Stomach (tissue), 19 donors: ENCODE data around the gene FMO5. TPM values are rescaled to one million over a fixed set of nuclear protein-coding genes. Genes with fewer than 3 reads are reported as not detected.

Experiments
- DNase-seq, 2 donors: peaks; one replicate each; pipeline versions ENCODE4 v3.0.0 to v3.0.0-alpha.2; 2013 to 2019
- H3K27ac ChIP-seq, 5 donors: fragments of 200-600 bp in 4 of 5; sonication (generic) in 4 of 5; one replicate each; pipeline ENCODE4 v1.5.1; 2013 to 2019; ENCODE audit warnings: mild to moderate bottlenecking in 1 of 5, moderate library complexity in 1 of 5
- H3K27me3 ChIP-seq, 3 donors: fragments of 200-600 bp; sonication (generic); one replicate each; pipeline ENCODE4 v1.5.1; 2017 to 2019; ENCODE audit warnings: mixed run types in 1 of 3
- H3K36me3 ChIP-seq, 4 donors: fragments of 200-600 bp; sonication (generic); 1 replicate in 3 of 4; 2 replicates in 1 of 4; pipeline ENCODE4 v1.5.1; 2016 to 2019
- H3K4me1 ChIP-seq, 4 donors: fragments of 200-600 bp; sonication (generic); one replicate each; pipeline ENCODE4 v1.5.1; 2016 to 2019
- H3K4me3 ChIP-seq, 4 donors: fragments of 200-600 bp; sonication (generic) in 3 of 4; one replicate each; pipeline ENCODE4 v1.5.1; 2016 to 2019; ENCODE audit warnings: mild to moderate bottlenecking in 1 of 4
- H3K9me3 ChIP-seq, 4 donors: fragments of 200-600 bp; sonication (generic); one replicate each; pipeline ENCODE4 v1.5.1; 2016 to 2019
- EP300 ChIP-seq: sonication (generic); formaldehyde crosslinking; IDR thresholded peaks from one replicate; pipeline ENCODE4 v1.6.1; 2017; ENCODE audit warnings: antibody characterized with exemption
- POLR2A ChIP-seq, 4 donors: fragments of 450-650 bp; IDR thresholded peaks; one replicate each; pipeline ENCODE4 v1.6.1; 2016; ENCODE audit warnings: antibody characterized with exemption in 4 of 4, control low read depth in 2 of 4, mild to moderate bottlenecking in 1 of 4, moderate library complexity in 1 of 4
- POLR2AphosphoS5 ChIP-seq, 3 donors: sonication (generic); formaldehyde crosslinking; IDR thresholded peaks; one replicate each; pipeline ENCODE4 v1.6.1; 2016; ENCODE audit warnings: antibody characterized with exemption in 3 of 3
- WGBS, 5 donors: extraction: QIAGEN DNeasy Blood & Tissue Kit in 3 of 5; methylation state at CpG; one replicate each; pipeline versions ENCODE4 v1.1.5 to v1.1.7; 2013 to 2018; 5-methylcytosine and 5-hydroxymethylcytosine counted together
- intact Hi-C: fragments of 100-400 bp; cut with DNase I; formaldehyde crosslinking; loops from one replicate; pipeline ENCODE4 v1.15.1; 2023; ENCODE audit warnings: low total_unique reads
- long read RNA-seq, 10 donors: transcript quantifications; one replicate each; lab custom pipeline, GENCODE V29; 2026
- polyA plus RNA-seq, 3 donors: library from polyadenylated mRNA; stranded (reverse); fragments of 200-250 nt; gene quantifications; one replicate each; pipeline ENCODE4 v1.2.3, GENCODE V29; 2013
- total RNA-seq, 5 donors: library from RNA; depleted of rRNA; stranded (reverse); fragments of >200 nt; gene quantifications; one replicate each; pipeline versions ENCODE4 v1.1.0 to v1.2.3, GENCODE V29; 2014 to 2016
- TF ChIP-seq, protein P1 (sequence below), 7 experiments: fragments of 450-650 bp in 4 of 7; fragments of 200-600 bp in 3 of 7; sonication (generic) in 3 of 7; IDR thresholded peaks; one replicate each; pipeline ENCODE4 v1.5.1; 2016 to 2019; ENCODE audit warnings: antibody characterized with exemption in 7 of 7, control low read depth in 2 of 7, mild to moderate bottlenecking in 1 of 7
- donor health status: healthy with polysubstance abuse.
- donor health status: Bipolar disorder and iron deficiency.
- donor health status: healthy.

FMO5 gene
- 100 to 1,000 TPM in 2 of 5 donors, 10 to 100 TPM in 3; 11.3 to 201 (median 78.6) TPM for total RNA-seq
- polyA plus RNA-seq = 100 to 1,000 TPM in 1 of 3 donors, 10 to 100 TPM in 2; 29.8 to 113 (median 88.5) TPM
- long read RNA-seq, donor 1, partial matches to known transcripts = 0 of 1 reads
- long read RNA-seq, donor 1, other reads (novel, unspliced or antisense) = 0 of 1 reads
- long read RNA-seq, donor 2, partial matches to known transcripts = 15 of 18 reads
- long read RNA-seq, donor 2, other reads (novel, unspliced or antisense) = 0 of 18 reads
- long read RNA-seq, donor 3, partial matches to known transcripts = 0 of 2 reads
- long read RNA-seq, donor 3, other reads (novel, unspliced or antisense) = 0 of 2 reads
- long read RNA-seq, donor 4 = 0 reads
- long read RNA-seq, donor 5 = 0 reads
- long read RNA-seq, donor 6 = 0 reads
- long read RNA-seq, donor 7, partial matches to known transcripts = 0 of 3 reads
- long read RNA-seq, donor 7, other reads (novel, unspliced or antisense) = 0 of 3 reads
- long read RNA-seq, donor 8, partial matches to known transcripts = 0 of 1 reads
- long read RNA-seq, donor 8, other reads (novel, unspliced or antisense) = 0 of 1 reads
- long read RNA-seq, donor 9, partial matches to known transcripts = 0 of 1 reads
- long read RNA-seq, donor 9, other reads (novel, unspliced or antisense) = 0 of 1 reads
- long read RNA-seq, donor 10, partial matches to known transcripts = 0 of 1 reads
- long read RNA-seq, donor 10, other reads (novel, unspliced or antisense) = 0 of 1 reads

DNA sequence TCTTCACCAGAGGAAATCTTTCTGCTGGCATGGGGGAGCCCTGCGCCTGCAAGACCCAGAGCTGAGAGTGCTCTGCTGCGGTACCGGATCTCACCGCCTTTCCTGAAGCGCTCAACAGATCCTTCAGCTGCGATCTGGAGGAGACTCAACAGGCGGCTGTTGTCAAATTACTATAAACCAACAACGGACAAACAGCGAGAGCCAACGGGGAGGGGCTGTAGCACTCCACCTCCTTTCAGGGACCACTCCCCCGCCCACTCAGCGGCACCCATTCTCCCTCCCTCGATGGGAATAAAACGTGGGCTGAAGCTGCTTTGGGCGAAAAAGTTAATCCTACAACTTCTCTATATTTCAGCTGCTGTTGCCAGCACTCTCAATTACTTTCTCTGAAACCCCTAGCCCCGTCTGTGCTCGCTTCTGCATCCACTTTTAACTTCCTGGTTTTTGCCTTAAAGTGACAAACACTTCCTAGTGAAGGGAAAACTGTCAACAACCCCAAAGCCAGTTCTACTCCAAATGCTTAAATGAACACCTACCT, at the start of gene FMO5:
FMO5 (minus strand) TSS at position 147 of the 538 bp plus-strand sequence. CDS start 310 bp downstream, outside the sequence.
- Histone ChIP-seq H3K36me3 (peaks cover 0 to 15% (median 0%) of the 10 kb centered on the region in 4 donors), H3K9me3 (no peaks in the 10 kb centered on the region), H3K4me1 (peaks cover 5 to 25% (median 11%) of the 10 kb centered on the region in 4 donors), H3K27ac (peak within 1 kb of the TSS; percentile 79 to 89 (median 84)), H3K4me3 (peak within 1 kb of the TSS; percentile 56 to 65 (median 60)), H3K27me3 (no peaks in the 10 kb centered on the region)
- TF ChIP-seq EP300 = no peak
- peak in 2 of 3 donors; percentile 59 to 61 for TF ChIP-seq POLR2AphosphoS5 (IDR thresholded peaks at IDR 0.05)
- TF ChIP-seq, protein P1, sequence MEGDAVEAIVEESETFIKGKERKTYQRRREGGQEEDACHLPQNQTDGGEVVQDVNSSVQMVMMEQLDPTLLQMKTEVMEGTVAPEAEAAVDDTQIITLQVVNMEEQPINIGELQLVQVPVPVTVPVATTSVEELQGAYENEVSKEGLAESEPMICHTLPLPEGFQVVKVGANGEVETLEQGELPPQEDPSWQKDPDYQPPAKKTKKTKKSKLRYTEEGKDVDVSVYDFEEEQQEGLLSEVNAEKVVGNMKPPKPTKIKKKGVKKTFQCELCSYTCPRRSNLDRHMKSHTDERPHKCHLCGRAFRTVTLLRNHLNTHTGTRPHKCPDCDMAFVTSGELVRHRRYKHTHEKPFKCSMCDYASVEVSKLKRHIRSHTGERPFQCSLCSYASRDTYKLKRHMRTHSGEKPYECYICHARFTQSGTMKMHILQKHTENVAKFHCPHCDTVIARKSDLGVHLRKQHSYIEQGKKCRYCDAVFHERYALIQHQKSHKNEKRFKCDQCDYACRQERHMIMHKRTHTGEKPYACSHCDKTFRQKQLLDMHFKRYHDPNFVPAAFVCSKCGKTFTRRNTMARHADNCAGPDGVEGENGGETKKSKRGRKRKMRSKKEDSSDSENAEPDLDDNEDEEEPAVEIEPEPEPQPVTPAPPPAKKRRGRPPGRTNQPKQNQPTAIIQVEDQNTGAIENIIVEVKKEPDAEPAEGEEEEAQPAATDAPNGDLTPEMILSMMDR (IDR thresholded peaks at IDR 0.05) = peak in 4 of 7 experiments; percentile 16 to 44 (median 35)
- TF ChIP-seq POLR2A (IDR thresholded peaks at IDR 0.05) = no peak
- peak; percentile 78 to 91 for DNase-seq
- 0 to 1% (median 1%) methylated on average over 17 of the region's 17 CpGs for WGBS, 5 donors
- intact Hi-C loops = no loop called here

DNA sequence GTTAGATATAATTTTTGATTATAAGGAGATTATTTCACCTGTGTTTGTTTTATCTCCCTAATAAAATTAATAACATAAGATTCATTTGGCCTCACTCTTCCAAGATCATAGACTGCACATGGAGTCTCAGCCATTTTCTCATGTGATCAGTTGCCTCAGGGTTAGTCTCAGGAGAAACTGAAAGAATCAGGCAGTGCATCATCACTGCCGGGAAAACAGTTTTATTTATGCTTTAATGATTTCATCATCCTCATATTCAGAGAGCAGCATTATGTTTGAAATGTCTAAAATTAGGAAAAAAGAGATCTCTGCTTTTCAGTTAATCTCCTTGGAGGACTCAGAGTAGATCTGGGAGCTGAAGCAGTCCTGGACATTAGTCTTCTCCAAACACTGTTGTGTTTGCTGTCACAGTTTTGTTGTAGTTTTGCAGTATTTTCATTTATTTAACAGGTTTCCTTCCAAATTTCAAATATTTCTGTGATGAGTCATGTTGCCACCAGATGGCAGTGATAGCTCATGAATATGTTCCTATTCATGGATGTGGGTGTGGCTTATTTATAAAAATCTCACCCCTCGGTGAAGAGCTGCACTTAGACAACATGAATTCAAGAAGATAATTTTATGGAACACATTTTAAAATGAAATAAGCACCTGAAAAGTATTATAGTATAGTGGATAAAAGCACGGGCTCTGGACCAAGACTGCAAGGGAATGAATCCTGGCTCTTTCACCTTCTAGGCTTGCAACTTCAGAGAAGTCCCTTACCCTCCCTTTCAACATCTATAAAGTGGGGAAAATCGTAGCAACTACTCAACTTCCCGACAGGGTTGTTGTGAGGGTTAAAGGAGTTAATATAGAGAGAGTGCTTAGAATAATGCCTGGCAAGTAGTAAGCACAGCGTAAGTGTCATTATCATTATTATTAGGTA, 48.5 kb upstream of the FMO5 start:
- Histone ChIP-seq H3K27me3 (no peaks in the 10 kb centered on the region), H3K36me3 (peaks cover 21 to 84% (median 76%) of the 10 kb centered on the region in 4 donors), H3K4me3 (no peak overlapping the region), H3K27ac (peak overlapping the region in 4 of 5 donors; percentile 3 to 48 (median 44)), H3K9me3 (no peaks in the 10 kb centered on the region), H3K4me1 (peaks cover 0 to 19% (median 8%) of the 10 kb centered on the region in 4 donors)
- 46 to 55% (median 52%) methylated on average over 6 of the region's 6 CpGs for WGBS, 5 donors
- peak in 1 of 2 donors; percentile 81 for DNase-seq
- intact Hi-C loops = no loop called here
- TF ChIP-seq EP300 (no peak), POLR2AphosphoS5 (IDR thresholded peaks at IDR 0.05) (no peak), POLR2A (IDR thresholded peaks at IDR 0.05) (no peak)
- TF ChIP-seq, protein P1 (IDR thresholded peaks at IDR 0.05) = peak in 3 of 7 experiments; percentile 34 to 40 (median 36)

- WGBS, 5 donors = 50 to 71% (median 67%) methylated on average over 3 of the region's 3 CpGs
- intact Hi-C loops = no loop called here
- no peak for DNase-seq
- H3K4me3 ChIP-seq = no peak overlapping the region
- H3K36me3 ChIP-seq = peaks cover 27 to 88% (median 79%) of the 10 kb centered on the region in 4 donors
- H3K4me1 ChIP-seq = peaks cover 0 to 19% (median 8%) of the 10 kb centered on the region in 4 donors
- no peaks in the 10 kb centered on the region for H3K9me3 ChIP-seq
- H3K27me3 ChIP-seq = no peaks in the 10 kb centered on the region
- H3K27ac ChIP-seq = no peak overlapping the region
- TF ChIP-seq POLR2A (IDR thresholded peaks at IDR 0.05) (no peak), EP300 (no peak), POLR2AphosphoS5 (IDR thresholded peaks at IDR 0.05) (no peak)
- TF ChIP-seq, protein P1 (IDR thresholded peaks at IDR 0.05) = no peak
Measured at GRCh38 chr1:147272042-147272441, 46.9 kb upstream of the FMO5 start.
